Large intestine (tissue), 3 donors: ENCODE results near the gene KRTAP5-9. TPM values are rescaled to one million over a fixed set of nuclear protein-coding genes. Genes with fewer than 3 reads are reported as not detected.
"Not testable (repeated sequence)": the region's sequence is repeated elsewhere in the genome, so short reads cannot be mapped to it uniquely, and the experiment has no call there.

Experiments
- DNase-seq, 2 donors: peaks; one replicate each; pipeline versions ENCODE4 v3.0.0 to v3.0.0-alpha.2; 2013
- H3K27ac ChIP-seq: one replicate; pipeline ENCODE4 v1.5.1; 2013; ENCODE audit warnings: low read length
- H3K27me3 ChIP-seq: 2 replicates; pipeline ENCODE4 v1.6.1; 2013; ENCODE audit warnings: low read length; ENCODE audit not compliant: control insufficient read depth, insufficient read depth
- H3K36me3 ChIP-seq: 2 replicates; pipeline ENCODE4 v1.6.1; 2013; ENCODE audit warnings: low read length; ENCODE audit not compliant: control insufficient read depth, insufficient read depth
- H3K4me1 ChIP-seq: one replicate; pipeline ENCODE4 v1.6.1; 2013; ENCODE audit warnings: low read length; ENCODE audit not compliant: control insufficient read depth, insufficient read depth
- H3K4me3 ChIP-seq: one replicate; pipeline ENCODE4 v1.5.1; 2013; ENCODE audit warnings: low read length
- H3K9me3 ChIP-seq: one replicate; pipeline ENCODE4 v1.6.1; 2013; ENCODE audit warnings: mild to moderate bottlenecking, low read depth, low read length, moderate library complexity; ENCODE audit not compliant: control insufficient read depth
- WGBS: methylation state at CpG from one replicate; pipeline ENCODE4 v1.1.5; 2013; ENCODE audit warnings: low lambda C conversion rate; ENCODE audit not compliant: insufficient coverage; 5-methylcytosine and 5-hydroxymethylcytosine counted together
- polyA plus RNA-seq: library from polyadenylated mRNA; unstranded; fragments of 120-200 nt; gene quantifications from one replicate; pipeline ENCODE4 v1.2.1, GENCODE V29; 2013

The KRTAP5-9 gene
- polyA plus RNA-seq, 1 donor: 0.45 TPM

DNA sequence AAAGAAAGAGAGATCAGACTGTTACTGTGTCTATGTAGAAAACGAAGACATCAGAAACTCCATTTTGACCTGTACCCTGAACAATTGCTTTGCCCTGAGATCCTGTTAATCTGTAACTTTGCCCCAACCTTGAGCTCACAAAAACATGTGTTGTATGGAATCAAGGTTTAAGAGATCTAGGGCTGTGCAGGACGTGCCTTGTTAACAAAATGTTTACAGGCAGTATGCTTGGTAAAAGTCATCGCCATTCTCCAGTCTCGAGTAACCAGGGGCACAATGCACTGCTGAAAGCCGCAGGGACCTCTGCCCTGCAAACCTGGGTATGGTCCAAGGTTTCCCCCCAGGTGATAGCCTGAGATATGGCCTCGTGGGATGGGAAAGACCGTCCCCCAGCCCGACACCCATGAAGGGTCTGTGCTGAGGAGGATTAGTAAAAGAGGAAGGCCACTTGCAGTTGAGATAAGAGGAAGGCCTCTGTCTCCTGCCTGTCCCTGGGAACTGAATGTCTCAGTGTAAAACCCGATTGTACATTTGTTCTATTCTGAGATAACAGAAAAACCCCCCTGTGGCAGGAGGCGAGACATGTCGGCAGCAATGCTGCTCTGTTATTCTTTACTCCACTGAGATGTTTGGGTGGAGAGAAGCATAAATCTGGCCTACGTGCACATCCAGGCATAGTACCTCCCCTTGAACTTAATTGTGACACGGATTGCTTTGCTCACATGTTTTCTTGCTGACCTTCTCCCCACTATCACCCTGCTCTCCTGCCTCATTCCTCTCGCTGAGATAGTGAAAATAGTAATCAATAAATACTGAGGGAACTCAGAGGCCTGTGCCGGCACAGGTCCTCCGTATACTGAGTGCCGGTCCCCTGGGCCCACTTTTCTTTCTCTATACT lies 13.3 kb upstream of the KRTAP5-9 start:
- no CpG with 5 or more reads among the region's 17 CpGs for WGBS

DNA sequence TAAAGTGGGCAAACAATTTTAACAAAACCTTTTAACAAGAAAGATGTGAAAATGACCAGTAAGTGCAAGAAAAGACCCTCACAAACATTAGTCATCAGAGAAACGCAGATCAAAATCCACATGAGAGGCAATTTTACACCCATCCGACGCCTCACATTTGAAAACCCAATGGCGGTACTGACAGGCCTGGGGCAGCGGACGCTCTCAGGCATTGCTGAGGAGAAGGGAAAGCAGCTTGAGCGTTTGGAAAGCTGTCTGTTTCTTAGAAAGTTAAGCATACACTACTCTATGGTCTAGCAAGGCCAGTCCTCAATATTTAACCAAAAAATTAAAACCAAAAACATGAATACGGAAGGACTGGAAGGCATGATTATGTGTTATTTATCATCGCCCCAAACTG lies 12.4 kb upstream of the KRTAP5-9 start:
- DNase-seq: no peak
- no peaks in the 10 kb centered on the region for H3K9me3 ChIP-seq
- H3K27me3 ChIP-seq: no peaks in the 10 kb centered on the region
- no peaks in the 10 kb centered on the region for H3K36me3 ChIP-seq
- H3K27ac ChIP-seq: no peak overlapping the region
- 100% methylated on average over 2 of the region's 9 CpGs for WGBS
- no peak overlapping the region for H3K4me3 ChIP-seq
- peaks cover 4% of the 10 kb centered on the region for H3K4me1 ChIP-seq

More for the DNA sequence above, 13.3 kb upstream of the KRTAP5-9 start:
- not testable (repeated sequence) for H3K27me3 ChIP-seq, H3K4me3 ChIP-seq, H3K36me3 ChIP-seq, H3K9me3 ChIP-seq, H3K4me1 ChIP-seq
- DNase-seq: peak in 1 of 2 donors; percentile 56
- peak overlapping the region; percentile 49 for H3K27ac ChIP-seq

DNA sequence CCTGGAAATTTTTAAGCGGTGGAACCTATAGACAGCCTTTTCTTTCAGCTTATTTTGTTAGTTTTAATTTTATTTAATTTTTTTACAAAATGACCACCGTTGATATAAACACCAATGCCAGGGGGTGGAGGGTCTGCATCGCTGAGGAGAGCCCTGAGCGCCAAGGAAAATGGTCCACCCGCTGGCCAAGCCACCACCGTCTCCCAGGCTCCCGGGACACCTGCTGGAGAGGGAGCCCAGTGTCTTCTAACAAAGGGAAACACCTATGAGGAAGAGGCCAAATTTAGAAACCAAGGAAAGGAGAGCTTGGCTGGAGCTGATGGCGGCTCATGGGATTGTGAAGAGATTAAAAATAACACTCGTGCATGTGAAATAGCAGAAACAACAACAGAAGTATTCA lies 10.7 kb upstream of the KRTAP5-9 start:
- no peak overlapping the region for H3K4me3 ChIP-seq
- no peak overlapping the region for H3K27ac ChIP-seq
- no peaks in the 10 kb centered on the region for H3K27me3 ChIP-seq
- whole genome bisulfite sequencing: 90% methylated on average over 2 of the region's 9 CpGs
- no peaks in the 10 kb centered on the region for H3K9me3 ChIP-seq
- peaks cover 4% of the 10 kb centered on the region for H3K4me1 ChIP-seq
- no peak for DNase-seq
- H3K36me3 ChIP-seq: no peaks in the 10 kb centered on the region

GRCh38 chr11:71537977-71538665 lies 10.1 kb upstream of the KRTAP5-9 start, which contains the start of gene KRTAP5-8:
KRTAP5-8 (plus strand) TSS chr11:71538025; CDS start chr11:71538056, 31 bp downstream.
- H3K27me3 ChIP-seq, DNase-seq, H3K36me3 ChIP-seq, H3K4me1 ChIP-seq, H3K27ac ChIP-seq, H3K9me3 ChIP-seq, H3K4me3 ChIP-seq: not testable (repeated sequence)
- no CpG with 5 or more reads among the region's 4 CpGs for WGBS

GRCh38 chr11:71538666-71538990 lies 9.6 kb upstream of the KRTAP5-9 start:
- Histone ChIP-seq H3K4me1 (peaks cover 4% of the 10 kb centered on the region), H3K27ac (no peak overlapping the region), H3K36me3 (no peaks in the 10 kb centered on the region), H3K4me3 (no peak overlapping the region), H3K9me3 (no peaks in the 10 kb centered on the region), H3K27me3 (no peaks in the 10 kb centered on the region)
- no CpG with 5 or more reads among the region's 4 CpGs for WGBS
- no peak for DNase-seq

DNA sequence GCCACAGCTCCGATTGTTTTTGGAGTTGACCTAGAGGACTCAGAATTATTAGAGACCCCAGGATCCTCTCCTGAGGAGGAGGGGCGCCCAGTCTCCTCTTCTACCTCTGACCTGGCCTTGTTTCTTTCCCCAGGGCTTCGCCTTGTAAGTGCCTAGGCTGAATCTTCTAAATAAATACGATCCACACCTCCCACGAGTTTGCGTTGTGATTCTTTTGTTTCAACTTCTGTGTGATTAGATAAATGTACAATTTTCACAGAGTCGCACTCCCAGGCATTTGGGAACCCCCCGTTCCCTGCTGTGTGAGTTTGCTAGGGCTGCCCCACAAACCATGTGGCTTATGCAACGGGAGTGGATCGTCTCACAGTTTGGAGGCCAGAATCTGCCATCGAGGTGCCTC lies 9.2 kb upstream of the KRTAP5-9 start:
- 83% methylated on average over 1 of the region's 11 CpGs for WGBS
- H3K4me3 ChIP-seq: no peak overlapping the region
- H3K4me1 ChIP-seq: peaks cover 4% of the 10 kb centered on the region
- no peaks in the 10 kb centered on the region for H3K9me3 ChIP-seq
- no peaks in the 10 kb centered on the region for H3K36me3 ChIP-seq
- DNase-seq: no peak
- H3K27me3 ChIP-seq: no peaks in the 10 kb centered on the region
- H3K27ac ChIP-seq: no peak overlapping the region

GRCh38 chr11:71539971-71540370 lies 8.2 kb upstream of the KRTAP5-9 start:
- not testable (repeated sequence) for H3K27me3 ChIP-seq

DNA sequence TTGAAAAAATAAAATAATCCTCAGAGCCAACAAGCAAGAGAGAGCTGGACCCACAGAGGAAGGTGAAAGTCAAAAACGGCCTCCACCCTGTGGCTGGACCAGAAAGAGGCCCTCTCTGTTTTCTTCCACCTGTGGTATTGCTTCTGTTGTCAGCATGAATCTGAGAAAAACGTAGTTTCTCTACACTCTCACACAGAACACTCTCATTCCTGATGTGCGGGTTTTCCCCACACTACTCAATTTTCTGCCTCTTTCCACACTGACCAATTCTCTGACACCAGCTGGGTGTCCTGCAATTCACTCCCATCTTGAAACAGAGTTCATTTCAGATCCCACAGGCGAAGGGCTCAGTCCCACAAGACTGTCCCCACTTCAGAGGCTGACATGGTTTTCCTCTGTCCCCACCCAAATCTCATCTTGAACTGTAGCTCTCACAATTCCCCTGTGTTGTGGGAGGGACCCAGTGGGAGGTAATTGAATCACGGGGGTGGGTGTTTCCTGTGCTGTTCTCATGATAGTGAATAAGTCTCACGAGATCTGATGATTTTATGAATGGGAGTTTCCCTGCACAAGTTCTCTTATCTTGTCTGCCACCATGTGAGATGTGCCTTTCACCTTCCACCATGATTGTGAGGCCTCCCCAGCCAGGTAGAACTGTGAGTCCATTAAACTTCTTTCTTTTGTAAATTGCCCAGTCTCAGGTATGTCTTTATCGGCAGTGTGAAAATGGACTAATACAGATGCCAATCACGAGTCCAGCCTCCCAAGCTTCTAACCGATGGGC lies 7.5 kb upstream of the KRTAP5-9 start:
- whole genome bisulfite sequencing: no CpG with 5 or more reads among the region's 9 CpGs
- not testable (repeated sequence) for H3K27me3 ChIP-seq, H3K4me3 ChIP-seq, H3K36me3 ChIP-seq, H3K9me3 ChIP-seq, H3K4me1 ChIP-seq, H3K27ac ChIP-seq, DNase-seq

More at GRCh38 chr11:71539971-71540370, 8.2 kb upstream of the KRTAP5-9 start:
- H3K36me3 ChIP-seq, H3K4me3 ChIP-seq, H3K4me1 ChIP-seq, DNase-seq, H3K9me3 ChIP-seq, H3K27ac ChIP-seq: not testable (repeated sequence)
- WGBS: no CpG with 5 or more reads among the region's 11 CpGs

DNA sequence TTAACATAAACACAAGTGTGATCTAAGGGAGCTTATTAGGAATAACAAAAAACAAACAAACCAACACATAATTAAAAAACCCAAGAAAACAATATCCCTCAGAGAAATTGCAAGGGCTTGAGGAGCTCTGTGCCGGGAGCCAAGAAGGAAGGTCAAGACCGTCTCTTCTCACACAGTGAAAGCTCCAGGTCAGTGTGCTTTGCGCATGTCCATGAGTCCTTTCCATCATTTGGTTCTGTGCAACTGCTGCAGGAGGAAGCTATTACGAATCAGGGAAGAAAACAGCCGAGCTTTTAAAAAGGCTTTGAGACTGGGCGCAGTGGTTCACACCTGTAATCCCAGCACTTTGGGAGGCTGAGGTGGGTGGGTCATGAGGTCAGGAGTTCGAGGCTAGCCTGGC lies 5.8 kb upstream of the KRTAP5-9 start:
- Histone ChIP-seq H3K9me3 (no peaks in the 10 kb centered on the region), H3K27ac (no peak overlapping the region), H3K4me3 (no peak overlapping the region), H3K36me3 (no peaks in the 10 kb centered on the region), H3K4me1 (no peaks in the 10 kb centered on the region), H3K27me3 (no peaks in the 10 kb centered on the region)
- no CpG with 5 or more reads among the region's 7 CpGs for WGBS
- no peak for DNase-seq
